Measurements from ENCODE around the gene ABLIM1. TPM values are rescaled to one million over a fixed set of nuclear protein-coding genes. Genes with fewer than 3 reads are reported as not detected.

ABLIM1 gene
- total and polyA plus RNA-seq, 4 experiments from 2014 or later: 129 to 202 (median 188) TPM

GRCh38 chr10:114534571-114534981 lies 123.5 kb downstream of the ABLIM1 start:
- POLR2A ChIA-PET (ENCODE audit: partially characterized antibody): interaction anchor here (1.8 kb wide), 1 partner anchor 10 kb away, joined by 6 read pairs; no protein-coding TSS in a partner anchor
- no peaks in the 10 kb centered on the region for H3K9me3 Mint-ChIP-seq
- no peak for DNase-seq
- Histone ChIP-seq H3K4me1 (ENCODE audit: insufficient read depth, low read length) (peaks cover 31% of the 10 kb centered on the region), H3K36me3 (ENCODE audit: insufficient read depth, low read length) (no peaks in the 10 kb centered on the region), H3K27me3 (ENCODE audit: insufficient read depth, low read length) (no peaks in the 10 kb centered on the region), H3K27ac (ENCODE audit: low read depth, low read length) (no peak overlapping the region), H3K9me3 (ENCODE audit: control insufficient read depth in 1 of 2, low read length in 2 of 2) (no peaks in the 10 kb centered on the region), H3K4me3 (ENCODE audit: low read length in 2 of 2) (no peak overlapping the region)
- H3K4me1 Mint-ChIP-seq: peaks cover 22 to 35% (median 31%) of the 10 kb centered on the region in 4 donors
- H3K36me3 Mint-ChIP-seq: no peaks in the 10 kb centered on the region
- intact Hi-C loops (cut with micrococcal nuclease): no loop called here
- CTCF ChIA-PET (ENCODE audit: partially characterized antibody): interaction anchor here (2.6 kb wide), 1 partner anchor 62 kb away, joined by 11 read pairs; no protein-coding TSS in a partner anchor
- H3K27me3 Mint-ChIP-seq: no peaks in the 10 kb centered on the region
- no peak overlapping the region for H3K4me3 Mint-ChIP-seq
- H3K27ac Mint-ChIP-seq: no peak overlapping the region

DNA sequence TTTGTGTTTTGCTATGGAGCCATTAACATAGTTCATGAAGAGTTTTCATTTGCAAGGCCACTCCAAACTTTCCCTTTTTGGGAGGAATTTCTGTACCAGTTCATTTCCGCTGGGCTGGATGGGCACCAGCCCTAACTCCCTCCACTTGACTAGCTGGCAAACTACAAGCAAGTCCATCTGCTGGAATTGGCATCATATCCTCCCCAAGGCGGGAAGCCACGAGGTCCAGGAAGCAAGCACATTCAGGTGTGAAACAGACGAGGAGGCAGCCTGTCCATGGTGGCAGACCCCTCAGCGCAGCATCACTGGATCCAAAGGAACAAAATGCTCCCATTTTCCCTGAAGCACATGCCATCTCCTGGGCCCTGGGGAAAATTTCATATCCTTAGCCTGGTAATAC lies 125.8 kb downstream of the ABLIM1 start:
- Mint-ChIP-seq H3K9me3 (no peaks in the 10 kb centered on the region), H3K27me3 (no peaks in the 10 kb centered on the region), H3K27ac (no peak overlapping the region), H3K36me3 (no peaks in the 10 kb centered on the region), H3K4me3 (no peak overlapping the region), H3K4me1 (peaks cover 4 to 25% (median 17%) of the 10 kb centered on the region in 4 donors)
- Histone ChIP-seq H3K9me3 (ENCODE audit: control insufficient read depth in 1 of 2, low read length in 2 of 2) (no peaks in the 10 kb centered on the region), H3K4me1 (ENCODE audit: insufficient read depth, low read length) (peaks cover 19% of the 10 kb centered on the region), H3K27ac (ENCODE audit: low read depth, low read length) (no peak overlapping the region), H3K36me3 (ENCODE audit: insufficient read depth, low read length) (no peaks in the 10 kb centered on the region), H3K4me3 (ENCODE audit: low read length in 2 of 2) (no peak overlapping the region), H3K27me3 (ENCODE audit: insufficient read depth, low read length) (no peaks in the 10 kb centered on the region)
- POLR2A ChIA-PET (ENCODE audit: partially characterized antibody): interaction anchor here (1.4 to 2.6 kb wide), 2 partner anchors 9 to 13 kb away, joined by 3 to 16 read pairs; no protein-coding TSS in a partner anchor
- CTCF ChIA-PET (ENCODE audit: partially characterized antibody): interaction anchor here (1.7 to 4.6 kb wide), 4 partner anchors 11 to 60 kb away, joined by 3 to 21 read pairs (median 8); no protein-coding TSS in a partner anchor
- DNase-seq: no peak
- intact Hi-C loops (cut with micrococcal nuclease): no loop called here

- Mint-ChIP-seq H3K36me3 (peaks cover 3 to 15% of the 10 kb centered on the region in 2 donors), H3K27ac (peak overlapping the region; percentile 94 to 100 (median 99)), H3K9me3 (no peaks in the 10 kb centered on the region), H3K27me3 (no peaks in the 10 kb centered on the region), H3K4me1 (peaks cover 32 to 68% (median 53%) of the 10 kb centered on the region in 4 donors), H3K4me3 (peak overlapping the region; percentile 90 to 99 (median 96))
- CTCF ChIA-PET (ENCODE audit: partially characterized antibody): interaction anchor here (0.9 to 7.4 kb wide), 10 partner anchors 10 to 223 kb away, joined by 3 to 175 read pairs (median 7); no protein-coding TSS in a partner anchor
- peak overlapping the region; percentile 80 for H3K27ac ChIP-seq (ENCODE audit: low read depth, low read length)
- no peaks in the 10 kb centered on the region for H3K9me3 ChIP-seq (ENCODE audit: control insufficient read depth in 1 of 2, low read length in 2 of 2)
- POLR2A ChIA-PET (ENCODE audit: partially characterized antibody): interaction anchor here (0.6 to 17.9 kb wide), 27 partner anchors 8 to 566 kb away, joined by 3 to 459 read pairs (median 4); partner anchors contain the start of genes CCDC186, FHIP2A and TRUB1
- peak overlapping the region; percentile 78 to 82 for H3K4me3 ChIP-seq (ENCODE audit: low read length in 2 of 2)
- no peaks in the 10 kb centered on the region for H3K36me3 ChIP-seq (ENCODE audit: insufficient read depth, low read length)
- DNase-seq: peak; percentile 90 to 96 (median 94)
- intact Hi-C loops (cut with micrococcal nuclease): loop anchor here (1.0 to 2.0 kb wide), 5 partner anchors 15 to 565 kb away; partner anchors contain the start of genes CCDC186 and TRUB1
- H3K4me1 ChIP-seq (ENCODE audit: insufficient read depth, low read length): peaks cover 55% of the 10 kb centered on the region
- H3K27me3 ChIP-seq (ENCODE audit: insufficient read depth, low read length): no peaks in the 10 kb centered on the region
These were observed 131.4 kb downstream of the ABLIM1 start for GRCh38 chr10:114526504-114527238.

DNA sequence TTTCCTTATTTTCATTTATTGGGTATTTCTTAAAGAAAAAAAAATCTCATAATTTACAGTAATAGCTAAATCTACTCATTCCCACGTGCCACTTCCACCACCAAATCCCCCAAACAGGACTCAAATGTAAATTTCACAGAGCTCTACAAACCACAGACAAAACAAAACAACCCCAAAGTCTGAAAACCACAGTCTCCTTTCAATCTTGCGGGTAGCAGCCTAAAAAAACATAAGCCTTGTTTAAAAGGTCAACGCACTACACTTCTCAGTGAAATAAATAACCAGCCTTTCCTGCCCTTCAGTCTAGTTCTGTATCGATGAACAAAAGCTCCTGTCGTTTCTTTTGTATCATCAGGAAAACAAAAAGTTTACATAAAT lies 132.0 kb downstream of the ABLIM1 start:
- Histone ChIP-seq H3K4me1 (ENCODE audit: insufficient read depth, low read length) (peaks cover 60% of the 10 kb centered on the region), H3K27me3 (ENCODE audit: insufficient read depth, low read length) (no peaks in the 10 kb centered on the region), H3K9me3 (ENCODE audit: control insufficient read depth in 1 of 2, low read length in 2 of 2) (no peaks in the 10 kb centered on the region), H3K36me3 (ENCODE audit: insufficient read depth, low read length) (no peaks in the 10 kb centered on the region), H3K4me3 (ENCODE audit: low read length in 2 of 2) (peak overlapping the region; percentile 78 to 82), H3K27ac (ENCODE audit: low read depth, low read length) (peak overlapping the region; percentile 80)
- Mint-ChIP-seq H3K9me3 (no peaks in the 10 kb centered on the region), H3K4me3 (peak overlapping the region; percentile 90 to 99 (median 96)), H3K27ac (peak overlapping the region; percentile 94 to 100 (median 99)), H3K4me1 (peaks cover 38 to 73% (median 58%) of the 10 kb centered on the region in 4 donors), H3K36me3 (peaks cover 5 to 16% of the 10 kb centered on the region in 2 donors), H3K27me3 (no peaks in the 10 kb centered on the region)
- ChIA-PET CTCF (ENCODE audit: partially characterized antibody) (interaction anchor here (1.0 to 7.4 kb wide), 9 partner anchors 10 to 222 kb away, joined by 3 to 175 read pairs (median 7); no protein-coding TSS in a partner anchor), POLR2A (ENCODE audit: partially characterized antibody) (interaction anchor here (0.6 to 17.9 kb wide), 25 partner anchors 8 to 566 kb away, joined by 3 to 459 read pairs (median 6); partner anchors contain the start of genes CCDC186 and FHIP2A)
- intact Hi-C loops (cut with micrococcal nuclease): loop anchor here (1.0 to 2.0 kb wide), 5 partner anchors 15 to 565 kb away; partner anchors contain the start of genes CCDC186 and TRUB1
- peak; percentile 59 to 72 (median 67) for DNase-seq

GRCh38 chr10:114525368-114525949 lies 132.6 kb downstream of the ABLIM1 start:
- peaks cover 41 to 80% (median 62%) of the 10 kb centered on the region in 4 donors for H3K4me1 Mint-ChIP-seq
- ChIA-PET POLR2A (ENCODE audit: partially characterized antibody) (interaction anchor here (0.6 to 17.9 kb wide), 20 partner anchors 9 to 412 kb away, joined by 3 to 459 read pairs (median 6); partner anchors contain the start of genes CCDC186 and FHIP2A), CTCF (ENCODE audit: partially characterized antibody) (interaction anchor here (1.0 to 7.4 kb wide), 6 partner anchors 11 to 174 kb away, joined by 3 to 175 read pairs (median 17); no protein-coding TSS in a partner anchor)
- H3K9me3 Mint-ChIP-seq: no peaks in the 10 kb centered on the region
- H3K36me3 ChIP-seq (ENCODE audit: insufficient read depth, low read length): no peaks in the 10 kb centered on the region
- H3K27ac Mint-ChIP-seq: peak overlapping the region; percentile 94 to 100 (median 99)
- H3K4me3 Mint-ChIP-seq: peak overlapping the region; percentile 90 to 99 (median 96)
- DNase-seq: peak; percentile 50 to 60 (median 54)
- no peaks in the 10 kb centered on the region for H3K27me3 ChIP-seq (ENCODE audit: insufficient read depth, low read length)
- H3K4me1 ChIP-seq (ENCODE audit: insufficient read depth, low read length): peaks cover 67% of the 10 kb centered on the region
- peak overlapping the region; percentile 78 to 82 for H3K4me3 ChIP-seq (ENCODE audit: low read length in 2 of 2)
- peaks cover 8 to 17% of the 10 kb centered on the region in 2 donors for H3K36me3 Mint-ChIP-seq
- H3K27ac ChIP-seq (ENCODE audit: low read depth, low read length): peak overlapping the region; percentile 80
- intact Hi-C loops (cut with micrococcal nuclease): loop anchor here (1.0 kb wide), 1 partner anchor 25 kb away; no protein-coding TSS in a partner anchor
- H3K9me3 ChIP-seq (ENCODE audit: control insufficient read depth in 1 of 2, low read length in 2 of 2): no peaks in the 10 kb centered on the region
- no peaks in the 10 kb centered on the region for H3K27me3 Mint-ChIP-seq

GRCh38 chr10:114523876-114524275 lies 134.2 kb downstream of the ABLIM1 start:
- CTCF ChIA-PET (ENCODE audit: partially characterized antibody): interaction anchor here (1.1 to 7.4 kb wide), 6 partner anchors 9 to 298 kb away, joined by 3 to 175 read pairs (median 16); partner anchors contain the start of gene FHIP2A
- peaks cover 22 to 32% of the 10 kb centered on the region in 2 donors for H3K36me3 Mint-ChIP-seq
- Histone ChIP-seq H3K27me3 (ENCODE audit: insufficient read depth, low read length) (no peaks in the 10 kb centered on the region), H3K4me3 (ENCODE audit: low read length in 2 of 2) (peak overlapping the region; percentile 34 to 78), H3K36me3 (ENCODE audit: insufficient read depth, low read length) (no peaks in the 10 kb centered on the region), H3K9me3 (ENCODE audit: control insufficient read depth in 1 of 2, low read length in 2 of 2) (no peaks in the 10 kb centered on the region), H3K27ac (ENCODE audit: low read depth, low read length) (no peak overlapping the region), H3K4me1 (ENCODE audit: insufficient read depth, low read length) (peaks cover 83% of the 10 kb centered on the region)
- intact Hi-C loops (cut with micrococcal nuclease): no loop called here
- peaks cover 54 to 92% (median 75%) of the 10 kb centered on the region in 4 donors for H3K4me1 Mint-ChIP-seq
- no peaks in the 10 kb centered on the region for H3K27me3 Mint-ChIP-seq
- peak overlapping the region; percentile 94 to 100 (median 99) for H3K27ac Mint-ChIP-seq
- no peak for DNase-seq
- POLR2A ChIA-PET (ENCODE audit: partially characterized antibody): interaction anchor here (0.6 to 17.9 kb wide), 7 partner anchors 10 to 278 kb away, joined by 3 to 459 read pairs (median 6); no protein-coding TSS in a partner anchor
- H3K9me3 Mint-ChIP-seq: no peaks in the 10 kb centered on the region
- peak overlapping the region; percentile 90 to 99 (median 96) for H3K4me3 Mint-ChIP-seq

Measured in CD4-positive, alpha-beta memory T cell (primary cell).